CD8-positive, alpha-beta memory T cell (primary cell): ENCODE data around the gene DIDO1. TPM values are rescaled to one million over a fixed set of nuclear protein-coding genes. Genes with fewer than 3 reads are reported as not detected.

ENCODE experiments used
- CTCF ChIA-PET: fragments of 350-600 bp; sonication (Branson Sonifier 250); formaldehyde crosslinking; loops from one replicate; lab custom pipeline; 2021; ENCODE audit warnings: antibody characterized with exemption; lab: Charles Lee
- POLR2A ChIA-PET: fragments of 350-600 bp; sonication (Branson Sonifier 250); formaldehyde crosslinking; loops from one replicate; lab custom pipeline; 2021; ENCODE audit warnings: antibody characterized with exemption; lab: Charles Lee
- DNase-seq, 5 donors: peaks; one replicate each; pipeline versions ENCODE4 v3.0.0 to v3.0.0-alpha.2; 2020 to 2022; ENCODE audit warnings: mixed read lengths in 1 of 5
- H3K27ac ChIP-seq: one replicate; pipeline ENCODE4 v1.7.0; 2013; ENCODE audit warnings: low read depth, mild to moderate bottlenecking, low read length, moderate library complexity
- H3K27me3 ChIP-seq: 2 replicates; pipeline ENCODE4 v1.7.0; 2013; ENCODE audit warnings: low read length, mild to moderate bottlenecking; ENCODE audit not compliant: insufficient read depth, poor library complexity, severe bottlenecking
- H3K36me3 ChIP-seq: 2 replicates; pipeline ENCODE4 v1.7.0; 2013; ENCODE audit warnings: mild to moderate bottlenecking, low read length, moderate library complexity; ENCODE audit not compliant: insufficient read depth
- H3K4me1 ChIP-seq: 2 replicates; pipeline ENCODE4 v1.7.0; 2013; ENCODE audit warnings: mild to moderate bottlenecking, low read length, moderate library complexity; ENCODE audit not compliant: insufficient read depth
- H3K4me3 ChIP-seq: 2 replicates; pipeline ENCODE4 v1.7.0; 2013; ENCODE audit warnings: mild to moderate bottlenecking, low read length
- H3K9me3 ChIP-seq: 2 replicates; pipeline ENCODE4 v1.7.0; 2013; ENCODE audit warnings: mild to moderate bottlenecking, low read length
- H3K27ac Mint-ChIP-seq, 8 donors: one replicate each; pipeline ENCODE4 v1.8.0; 2020 to 2021; ENCODE audit warnings: mixed read lengths in 8 of 8, mild to moderate bottlenecking in 6 of 8, inconsistent platforms in 3 of 8, moderate library complexity in 3 of 8
- H3K27me3 Mint-ChIP-seq, 2 donors: one replicate each; pipeline ENCODE4 v1.8.0; 2020 to 2021; ENCODE audit warnings: mixed read lengths in 2 of 2, mild to moderate bottlenecking in 1 of 2, moderate library complexity in 1 of 2
- H3K36me3 Mint-ChIP-seq, 3 donors: one replicate each; pipeline ENCODE4 v1.8.0; 2020 to 2021; ENCODE audit warnings: mixed read lengths in 3 of 3, inconsistent platforms in 1 of 3, mild to moderate bottlenecking in 1 of 3
- H3K4me1 Mint-ChIP-seq, 3 donors: one replicate each; pipeline ENCODE4 v1.8.0; 2020 to 2021; ENCODE audit warnings: mixed read lengths in 3 of 3, inconsistent platforms in 1 of 3, mild to moderate bottlenecking in 1 of 3
- H3K4me3 Mint-ChIP-seq, 7 donors: one replicate each; pipeline ENCODE4 v1.8.0; 2020 to 2021; ENCODE audit warnings: mixed read lengths in 7 of 7, mild to moderate bottlenecking in 6 of 7, moderate library complexity in 4 of 7, inconsistent platforms in 2 of 7
- H3K9me3 Mint-ChIP-seq, 5 donors: one replicate each; pipeline ENCODE4 v1.8.0; 2020 to 2022; ENCODE audit warnings: mixed read lengths in 5 of 5, mild to moderate bottlenecking in 3 of 5, moderate library complexity in 2 of 5, inconsistent platforms in 1 of 5
- polyA plus RNA-seq: library from polyadenylated mRNA; unstranded; fragments of 300-500 nt; fragmentation: Illumina TruSeq; gene quantifications from one replicate; pipeline ENCODE4 v1.2.3, GENCODE V29; 2021
- total RNA-seq, 2 experiments: library from RNA; stranded (reverse); gene quantifications; one replicate each; pipeline ENCODE4 v1.2.3, GENCODE V29; 2021

DIDO1 gene
- total and polyA plus RNA-seq, 3 experiments from 2014 or later: 39.0 to 57.3 (median 55.3) TPM

DNA sequence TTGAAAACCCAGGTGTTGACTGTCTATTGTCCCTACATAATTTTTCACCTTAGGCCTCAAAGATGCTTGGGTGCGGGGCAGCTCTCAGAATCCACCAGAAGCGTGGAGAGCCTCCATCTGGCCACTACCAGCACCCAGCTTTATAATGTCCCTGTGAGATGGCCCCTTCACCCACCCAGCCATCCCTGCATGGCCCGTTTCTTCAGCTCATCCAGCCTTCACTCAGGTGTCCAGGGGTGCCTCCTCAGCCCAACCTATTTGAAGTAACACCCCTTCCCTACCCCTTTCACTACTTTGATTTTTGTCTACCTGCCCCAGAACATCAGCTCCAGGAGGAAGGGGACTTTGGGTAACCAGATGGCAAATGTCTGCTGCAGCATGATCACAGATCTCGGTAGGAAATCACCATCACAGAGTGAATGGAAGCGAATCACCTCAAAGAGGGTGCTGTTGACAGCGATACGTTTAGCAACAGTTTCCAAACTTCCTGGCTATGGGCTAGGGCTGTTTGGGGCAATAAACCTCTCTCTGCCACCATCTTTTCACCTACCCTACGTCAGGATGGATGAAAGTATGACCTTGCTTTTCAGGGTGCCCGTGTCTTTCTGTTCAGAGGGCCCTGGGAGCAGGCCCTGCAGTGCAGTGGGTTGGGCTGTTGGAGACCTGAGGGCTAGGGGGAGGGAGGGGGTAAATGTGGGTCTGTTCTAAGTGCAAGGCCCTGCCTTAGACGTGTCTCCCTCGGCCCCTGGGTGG is 25.0 kb upstream of the DIDO1 start:
- Histone ChIP-seq H3K36me3 (peaks cover 15% of the 10 kb centered on the region), H3K9me3 (no peaks in the 10 kb centered on the region), H3K27me3 (no peaks in the 10 kb centered on the region), H3K27ac (no peak overlapping the region), H3K4me1 (peaks cover 37% of the 10 kb centered on the region), H3K4me3 (no peak overlapping the region)
- Mint-ChIP-seq H3K27me3 (no peaks in the 10 kb centered on the region), H3K4me3 (peak overlapping the region in 4 of 7 donors; percentile 19 to 63 (median 54)), H3K4me1 (peaks cover 21 to 35% (median 34%) of the 10 kb centered on the region in 3 donors), H3K36me3 (peaks cover 0 to 45% (median 8%) of the 10 kb centered on the region in 3 donors), H3K9me3 (no peaks in the 10 kb centered on the region), H3K27ac (peak overlapping the region in 4 of 8 donors; percentile 57 to 93 (median 69))
- POLR2A ChIA-PET: no interaction called here
- DNase-seq: peak in 1 of 5 donors; percentile 39
- CTCF ChIA-PET: interaction anchor here (2.9 kb wide), 1 partner anchor 21 kb away, joined by 9 read pairs; no protein-coding TSS in a partner anchor

DNA sequence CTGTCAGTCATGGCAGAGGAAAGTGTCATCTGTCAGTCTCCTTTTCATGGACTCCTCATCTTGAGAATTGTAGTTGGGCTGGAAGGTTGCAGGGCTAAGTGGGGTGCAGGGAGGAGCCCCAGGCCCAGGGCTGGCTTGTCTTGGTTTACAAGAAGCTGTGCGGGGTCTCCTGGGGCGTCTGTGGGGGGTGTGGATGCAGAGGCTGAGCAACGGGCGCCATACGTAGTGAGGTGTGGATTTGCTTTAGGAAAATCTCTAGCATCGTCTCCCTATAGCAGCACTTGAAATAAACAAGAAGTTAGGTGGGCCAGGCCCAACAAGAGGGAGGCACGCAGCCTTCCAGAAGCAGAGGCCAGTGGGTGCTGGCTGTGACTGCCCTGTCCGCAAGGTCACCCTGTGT is 24.4 kb upstream of the DIDO1 start:
- Histone ChIP-seq H3K36me3 (peaks cover 20% of the 10 kb centered on the region), H3K4me1 (peaks cover 37% of the 10 kb centered on the region), H3K4me3 (no peak overlapping the region), H3K27me3 (no peaks in the 10 kb centered on the region), H3K9me3 (no peaks in the 10 kb centered on the region), H3K27ac (no peak overlapping the region)
- peaks cover 21 to 35% (median 34%) of the 10 kb centered on the region in 3 donors for H3K4me1 Mint-ChIP-seq
- peak overlapping the region in 2 of 8 donors; percentile 38 to 63 for H3K27ac Mint-ChIP-seq
- H3K4me3 Mint-ChIP-seq: peak overlapping the region in 1 of 7 donors; percentile 24
- ChIA-PET CTCF (interaction anchor here (2.9 kb wide), 1 partner anchor 22 kb away, joined by 9 read pairs; no protein-coding TSS in a partner anchor), POLR2A (no interaction called here)
- no peaks in the 10 kb centered on the region for H3K27me3 Mint-ChIP-seq
- no peaks in the 10 kb centered on the region for H3K9me3 Mint-ChIP-seq
- peaks cover 0 to 50% (median 8%) of the 10 kb centered on the region in 3 donors for H3K36me3 Mint-ChIP-seq
- DNase-seq: peak in 1 of 5 donors; percentile 32

GRCh38 chr20:62949962-62950361 is 23.7 kb upstream of the DIDO1 start:
- Mint-ChIP-seq H3K27ac (peak overlapping the region in 4 of 8 donors; percentile 27 to 81 (median 42)), H3K36me3 (peaks cover 0 to 58% (median 8%) of the 10 kb centered on the region in 3 donors), H3K27me3 (no peaks in the 10 kb centered on the region), H3K4me3 (peak overlapping the region in 3 of 7 donors; percentile 35 to 42 (median 36)), H3K9me3 (no peaks in the 10 kb centered on the region), H3K4me1 (peaks cover 21 to 35% (median 34%) of the 10 kb centered on the region in 3 donors)
- H3K27ac ChIP-seq: no peak overlapping the region
- no peaks in the 10 kb centered on the region for H3K27me3 ChIP-seq
- ChIA-PET CTCF (interaction anchor here (0.7 to 2.9 kb wide), 2 partner anchors 10 to 23 kb away, joined by 4 to 9 read pairs; no protein-coding TSS in a partner anchor), POLR2A (no interaction called here)
- no peaks in the 10 kb centered on the region for H3K9me3 ChIP-seq
- peaks cover 35% of the 10 kb centered on the region for H3K4me1 ChIP-seq
- DNase-seq: no peak
- no peak overlapping the region for H3K4me3 ChIP-seq
- H3K36me3 ChIP-seq: peaks cover 25% of the 10 kb centered on the region

DNA sequence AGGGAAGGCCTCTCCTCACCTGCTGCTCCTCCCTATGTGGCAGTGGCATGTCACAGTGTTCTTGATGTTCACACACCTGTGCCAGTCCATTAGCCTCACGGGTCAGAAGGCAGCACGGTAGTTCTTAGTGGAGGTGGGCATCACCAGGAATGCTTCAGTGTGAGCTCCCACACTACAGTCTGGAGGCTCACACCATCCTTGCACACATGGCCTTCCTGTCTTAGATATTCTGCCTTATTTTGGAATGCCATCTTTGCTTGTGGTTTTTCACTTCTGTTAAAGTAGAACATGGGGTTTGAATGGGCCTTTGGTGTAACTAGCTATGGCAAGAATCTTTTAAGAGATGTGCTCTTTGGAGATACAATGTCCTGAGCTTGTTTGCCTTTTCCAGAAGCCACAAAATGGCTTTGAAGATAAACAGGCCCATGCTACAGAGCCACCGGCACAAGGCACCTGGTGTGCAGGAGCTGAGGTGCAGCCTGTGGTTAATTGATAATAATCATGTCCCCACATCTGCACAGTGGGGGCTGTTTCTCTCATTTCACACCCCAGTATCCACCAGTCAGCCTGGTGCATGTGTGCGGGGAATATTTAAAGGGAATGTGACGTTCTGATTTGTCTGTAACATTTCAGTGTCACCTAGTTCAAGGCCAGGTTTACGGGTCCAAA is 23.0 kb upstream of the DIDO1 start:
- CTCF ChIA-PET: interaction anchor here (0.7 to 2.9 kb wide), 2 partner anchors 9 to 23 kb away, joined by 4 to 9 read pairs; no protein-coding TSS in a partner anchor
- H3K27me3 Mint-ChIP-seq: no peaks in the 10 kb centered on the region

DNA sequence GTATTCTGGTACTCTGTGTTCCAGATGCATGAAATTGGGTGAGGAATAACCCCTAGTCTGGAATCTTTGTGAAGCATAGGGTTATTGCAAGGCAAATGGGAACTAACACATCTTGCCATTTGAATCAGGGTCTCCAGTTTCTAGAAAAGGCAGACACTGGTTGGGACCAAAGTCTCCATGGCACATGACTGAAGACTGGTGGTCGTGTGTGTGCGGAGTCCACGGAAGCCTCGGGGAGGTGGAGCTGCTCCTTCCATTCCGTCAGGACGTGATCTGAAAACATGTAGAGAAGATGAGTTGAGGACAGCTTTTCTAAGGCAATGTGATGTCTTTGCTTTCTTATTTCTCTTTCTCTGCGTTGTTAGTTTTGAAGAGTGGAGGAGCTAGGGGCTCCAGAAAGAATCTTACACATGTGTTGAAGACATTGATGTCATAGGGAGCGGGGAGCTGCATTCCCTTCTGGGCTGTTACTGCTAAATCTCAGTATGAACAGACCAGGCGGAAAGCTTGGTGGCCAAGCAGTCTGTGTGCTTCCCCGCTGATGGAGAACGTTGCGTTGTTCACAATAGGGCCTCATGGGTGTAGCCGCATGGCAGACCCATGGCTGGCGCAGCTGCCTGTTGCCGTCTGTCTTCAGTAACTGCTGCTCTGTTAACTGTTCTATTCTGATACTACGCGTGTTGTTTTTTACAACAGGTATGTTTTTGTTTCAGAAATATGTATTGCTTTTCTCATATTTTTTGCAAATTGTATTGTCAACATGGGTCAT is 21.4 kb upstream of the DIDO1 start:
- ChIA-PET POLR2A (interaction anchor here (0.7 kb wide), 1 partner anchor 30 kb away, joined by 6 read pairs; no protein-coding TSS in a partner anchor), CTCF (no interaction called here)
- Histone ChIP-seq H3K4me3 (no peak overlapping the region), H3K27ac (no peak overlapping the region), H3K9me3 (no peaks in the 10 kb centered on the region), H3K4me1 (peaks cover 13% of the 10 kb centered on the region), H3K27me3 (no peaks in the 10 kb centered on the region), H3K36me3 (peaks cover 38% of the 10 kb centered on the region)
- DNase-seq: peak in 1 of 5 donors; percentile 13
- Mint-ChIP-seq H3K4me3 (peak overlapping the region in 1 of 7 donors; percentile 25), H3K4me1 (peaks cover 9 to 17% (median 16%) of the 10 kb centered on the region in 3 donors), H3K9me3 (no peaks in the 10 kb centered on the region), H3K36me3 (peaks cover 6 to 81% (median 8%) of the 10 kb centered on the region in 3 donors), H3K27me3 (no peaks in the 10 kb centered on the region), H3K27ac (peak overlapping the region in 1 of 8 donors; percentile 23)

More for the DNA sequence above, 23.0 kb upstream of the DIDO1 start:
- Histone ChIP-seq H3K4me3 (no peak overlapping the region), H3K27me3 (no peaks in the 10 kb centered on the region), H3K27ac (no peak overlapping the region), H3K9me3 (no peaks in the 10 kb centered on the region), H3K36me3 (peaks cover 31% of the 10 kb centered on the region), H3K4me1 (peaks cover 29% of the 10 kb centered on the region)
- Mint-ChIP-seq H3K27ac (peak overlapping the region in 2 of 8 donors; percentile 5 to 42), H3K4me1 (peaks cover 17 to 31% (median 30%) of the 10 kb centered on the region in 3 donors), H3K4me3 (peak overlapping the region in 2 of 7 donors; percentile 40 to 42), H3K36me3 (peaks cover 3 to 65% (median 8%) of the 10 kb centered on the region in 3 donors), H3K9me3 (no peaks in the 10 kb centered on the region)
- peak in 1 of 5 donors; percentile 20 for DNase-seq
- POLR2A ChIA-PET: no interaction called here

GRCh38 chr20:62946918-62947317 is 20.6 kb upstream of the DIDO1 start:
- DNase-seq: peak in 1 of 5 donors; percentile 10
- H3K36me3 Mint-ChIP-seq: peaks cover 6 to 88% (median 8%) of the 10 kb centered on the region in 3 donors
- no peak overlapping the region for H3K27ac ChIP-seq
- H3K4me3 ChIP-seq: no peak overlapping the region
- peaks cover 7% of the 10 kb centered on the region for H3K4me1 ChIP-seq
- no peaks in the 10 kb centered on the region for H3K9me3 Mint-ChIP-seq
- ChIA-PET CTCF (no interaction called here), POLR2A (no interaction called here)
- H3K27me3 Mint-ChIP-seq: no peaks in the 10 kb centered on the region
- peaks cover 7 to 13% (median 13%) of the 10 kb centered on the region in 3 donors for H3K4me1 Mint-ChIP-seq
- H3K27ac Mint-ChIP-seq: peak overlapping the region in 1 of 8 donors; percentile 48
- H3K27me3 ChIP-seq: no peaks in the 10 kb centered on the region
- H3K36me3 ChIP-seq: peaks cover 39% of the 10 kb centered on the region
- H3K9me3 ChIP-seq: no peaks in the 10 kb centered on the region
- peak overlapping the region in 1 of 7 donors; percentile 25 for H3K4me3 Mint-ChIP-seq

- Mint-ChIP-seq H3K4me1 (peaks cover 11 to 23% (median 18%) of the 10 kb centered on the region in 3 donors), H3K27me3 (no peaks in the 10 kb centered on the region), H3K4me3 (no peak overlapping the region), H3K9me3 (no peaks in the 10 kb centered on the region), H3K36me3 (peaks cover 6 to 98% (median 13%) of the 10 kb centered on the region in 3 donors), H3K27ac (no peak overlapping the region)
- Histone ChIP-seq H3K9me3 (no peaks in the 10 kb centered on the region), H3K27me3 (no peaks in the 10 kb centered on the region), H3K27ac (no peak overlapping the region), H3K36me3 (peaks cover 39% of the 10 kb centered on the region), H3K4me1 (peaks cover 3% of the 10 kb centered on the region), H3K4me3 (no peak overlapping the region)
- DNase-seq: peak in 1 of 5 donors; percentile 38
- CTCF ChIA-PET: no interaction called here
- POLR2A ChIA-PET: no interaction called here
Observed at GRCh38 chr20:62945771-62946339, 19.6 kb upstream of the DIDO1 start.
